Fibroblast of villous mesenchyme (primary cell): ENCODE data around the gene NKX2-4. TPM values are rescaled to one million over a fixed set of nuclear protein-coding genes. Genes with fewer than 3 reads are reported as not detected.

Experiments
- DNase-seq: peaks from one replicate; pipeline ENCODE4 v3.0.0-alpha.2; 2010; ENCODE audit warnings: low read depth
- H3K4me3 ChIP-seq: 2 replicates; pipeline ENCODE4 v1.5.1; 2011; ENCODE audit warnings: low read depth, mild to moderate bottlenecking, low read length
- total RNA-seq: library from RNA; depleted of rRNA; stranded (reverse); fragments of >200 nt; gene quantifications from 2 replicates; pipeline ENCODE4 v1.2.3, GENCODE V29; 2012
- TF ChIP-seq, protein P1 (sequence below): IDR thresholded peaks from 2 replicates; pipeline ENCODE4 v1.5.1; 2012; ENCODE audit warnings: low read depth, mild to moderate bottlenecking, low read length; ENCODE audit not compliant: insufficient read depth

NKX2-4 gene
- total RNA-seq, 1 donor, result not detected

DNA sequence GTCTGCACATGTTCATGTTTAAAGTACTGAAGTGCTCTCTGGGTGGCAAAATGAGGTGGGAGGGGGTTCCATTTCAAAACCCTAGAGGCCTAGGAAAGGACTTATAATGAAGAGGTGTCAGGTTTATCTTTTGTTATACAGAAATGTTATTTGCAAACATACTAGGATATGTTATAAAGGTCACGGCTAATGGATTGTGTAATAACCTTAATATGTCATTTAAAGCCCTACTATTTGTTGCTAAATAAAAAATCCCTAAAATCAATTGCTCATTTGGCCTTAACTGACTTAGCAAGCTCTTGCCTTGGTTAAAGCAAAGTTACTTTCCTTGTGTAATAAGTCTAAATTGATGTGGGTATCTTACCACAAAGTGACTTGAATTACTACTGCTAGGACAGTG, 8.8 kb downstream of the NKX2-4 start:
- no peak overlapping the region for H3K4me3 ChIP-seq
- TF ChIP-seq, protein P1, sequence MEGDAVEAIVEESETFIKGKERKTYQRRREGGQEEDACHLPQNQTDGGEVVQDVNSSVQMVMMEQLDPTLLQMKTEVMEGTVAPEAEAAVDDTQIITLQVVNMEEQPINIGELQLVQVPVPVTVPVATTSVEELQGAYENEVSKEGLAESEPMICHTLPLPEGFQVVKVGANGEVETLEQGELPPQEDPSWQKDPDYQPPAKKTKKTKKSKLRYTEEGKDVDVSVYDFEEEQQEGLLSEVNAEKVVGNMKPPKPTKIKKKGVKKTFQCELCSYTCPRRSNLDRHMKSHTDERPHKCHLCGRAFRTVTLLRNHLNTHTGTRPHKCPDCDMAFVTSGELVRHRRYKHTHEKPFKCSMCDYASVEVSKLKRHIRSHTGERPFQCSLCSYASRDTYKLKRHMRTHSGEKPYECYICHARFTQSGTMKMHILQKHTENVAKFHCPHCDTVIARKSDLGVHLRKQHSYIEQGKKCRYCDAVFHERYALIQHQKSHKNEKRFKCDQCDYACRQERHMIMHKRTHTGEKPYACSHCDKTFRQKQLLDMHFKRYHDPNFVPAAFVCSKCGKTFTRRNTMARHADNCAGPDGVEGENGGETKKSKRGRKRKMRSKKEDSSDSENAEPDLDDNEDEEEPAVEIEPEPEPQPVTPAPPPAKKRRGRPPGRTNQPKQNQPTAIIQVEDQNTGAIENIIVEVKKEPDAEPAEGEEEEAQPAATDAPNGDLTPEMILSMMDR, result no peak
- no peak for DNase-seq

- DNase-seq, result no peak
- TF ChIP-seq, protein P1, result no peak
- no peak overlapping the region for H3K4me3 ChIP-seq
Measured at GRCh38 chr20:21387528-21387927, 9.8 kb downstream of the NKX2-4 start.

DNA sequence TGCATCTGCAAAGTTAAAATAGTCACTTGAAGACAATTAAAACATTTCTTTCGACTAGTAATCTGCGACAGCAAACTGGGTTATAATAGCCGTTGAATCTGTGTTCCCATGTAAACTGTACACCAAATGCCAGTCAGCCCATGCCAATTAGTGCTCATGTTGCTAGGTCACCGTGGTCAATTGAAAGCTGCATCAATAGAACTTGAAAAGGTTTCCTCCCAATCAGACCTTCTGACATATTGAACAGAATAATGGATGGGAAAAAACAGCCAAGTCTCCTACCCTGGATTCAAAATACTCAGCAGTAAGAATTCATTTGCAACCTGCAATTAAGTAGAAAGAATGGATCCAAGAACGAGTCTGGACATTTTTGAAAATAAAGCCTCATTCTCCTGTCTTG, 11.2 kb downstream of the NKX2-4 start:
- no peak for DNase-seq
- H3K4me3 ChIP-seq, result no peak overlapping the region
- TF ChIP-seq, protein P1, result no peak

DNA sequence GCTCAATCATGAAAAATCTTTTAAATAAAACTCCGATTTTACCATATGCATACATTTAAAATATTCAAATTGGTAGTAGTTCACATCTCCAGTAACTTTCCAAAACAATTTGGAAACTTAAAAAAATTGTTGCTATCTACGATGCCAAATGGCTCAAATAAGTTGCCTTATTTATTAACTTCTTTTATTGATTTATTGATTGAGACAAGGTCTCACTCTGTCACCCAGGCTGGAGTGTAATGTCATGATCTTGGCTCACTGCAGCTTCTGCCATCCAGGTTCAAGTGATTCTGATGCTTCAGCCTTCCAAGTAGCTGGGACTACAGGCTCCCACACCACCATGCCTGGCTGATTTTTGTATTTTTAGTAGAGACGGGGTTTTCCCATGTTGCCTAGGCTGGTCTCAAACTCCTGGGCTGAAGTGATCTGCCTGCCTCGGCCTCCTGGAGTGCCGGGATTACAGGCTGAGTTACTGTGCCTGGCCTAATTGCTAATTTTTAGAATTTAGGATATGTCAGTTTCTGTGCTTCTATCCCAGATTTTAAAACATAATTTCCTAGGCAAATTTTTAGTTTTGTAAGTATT, 12.9 kb downstream of the NKX2-4 start:
- no peak for DNase-seq
- H3K4me3 ChIP-seq, result no peak overlapping the region
- TF ChIP-seq, protein P1, result no peak

DNA sequence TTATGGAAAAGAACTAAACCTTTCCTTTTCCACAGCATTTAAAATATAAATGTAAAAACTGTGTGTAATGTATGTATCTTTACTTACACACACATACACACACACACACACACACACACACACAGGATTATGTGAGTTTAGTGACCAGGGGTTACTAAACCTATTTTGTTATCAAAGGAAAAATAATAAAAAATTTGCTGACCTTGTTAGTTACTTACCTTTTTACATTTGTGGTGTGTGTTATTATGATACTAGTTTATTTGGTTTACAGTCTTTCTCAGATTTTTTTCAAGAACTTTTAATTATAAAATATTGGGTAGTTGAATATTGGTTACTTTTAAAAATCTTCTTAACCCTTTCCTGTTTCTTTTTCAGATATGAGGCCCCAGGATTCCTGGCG, 15.7 kb downstream of the NKX2-4 start:
- no peak for DNase-seq
- TF ChIP-seq, protein P1, result no peak
- H3K4me3 ChIP-seq, result no peak overlapping the region

GRCh38 chr20:21380711-21381110, 16.6 kb downstream of the NKX2-4 start:
- TF ChIP-seq, protein P1, result no peak
- DNase-seq, result no peak
- H3K4me3 ChIP-seq, result no peak overlapping the region

DNA sequence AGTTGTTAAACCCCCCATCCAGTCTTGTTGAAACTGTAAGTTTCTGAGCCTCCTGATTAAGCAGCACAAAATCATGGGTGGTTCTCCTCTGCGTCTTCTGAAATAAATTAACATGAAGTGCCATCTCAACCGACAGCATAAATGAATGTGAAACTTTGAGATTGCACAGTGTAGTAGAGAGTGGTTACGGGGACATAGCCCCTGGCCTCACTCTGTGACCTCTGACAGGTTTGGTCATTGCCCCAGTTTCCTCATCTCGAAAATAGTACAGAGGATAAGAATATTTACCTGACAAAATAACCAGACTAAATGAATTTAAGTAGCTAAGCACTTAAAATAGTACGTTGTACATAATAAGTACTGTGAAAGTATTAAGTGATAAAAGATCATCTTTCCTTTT, 19.1 kb downstream of the NKX2-4 start:
- DNase-seq, result no peak
- no peak overlapping the region for H3K4me3 ChIP-seq
- TF ChIP-seq, protein P1, result no peak
